HG03045 (cell line): Measurements from ENCODE around the gene DLGAP3.
"Not testable (repeated sequence)": the region's sequence is repeated elsewhere in the genome, so short reads cannot be mapped to it uniquely, and the experiment has no call there.

Experiments
- ATAC-seq: cut with Tn5 transposase; IDR thresholded peaks from one replicate; pipeline ENCODE4 v1.9.1; 2021; ENCODE audit warnings: mild to moderate bottlenecking, moderate library complexity; ENCODE audit not compliant: unreplicated experiment

DLGAP3 gene

GRCh38 chr1:34929497-34929852 lies at the start of gene DLGAP3:
Gene DLGAP3, minus strand, starts transcription at chr1:34929650. Its CDS starts 24,267 bp downstream, at chr1:34905383.
- ATAC-seq: no peak

GRCh38 chr1:34978921-34979320 lies 49.5 kb upstream of the DLGAP3 start:
- no peak for ATAC-seq

GRCh38 chr1:34977858-34978257 lies 48.4 kb upstream of the DLGAP3 start:
- no peak for ATAC-seq

- ATAC-seq: no peak
Observed at GRCh38 chr1:34977210-34977471, 47.7 kb upstream of the DLGAP3 start.

GRCh38 chr1:34976384-34977209 lies 47.1 kb upstream of the DLGAP3 start:
- ATAC-seq: no peak

GRCh38 chr1:34975771-34976170 lies 46.3 kb upstream of the DLGAP3 start:
- no peak for ATAC-seq

GRCh38 chr1:34975338-34975737 lies 45.9 kb upstream of the DLGAP3 start:
- no peak for ATAC-seq

- ATAC-seq: no peak
Observed at GRCh38 chr1:34974626-34975025, 45.2 kb upstream of the DLGAP3 start.

- no peak for ATAC-seq
Observed at GRCh38 chr1:34973326-34973725, 43.9 kb upstream of the DLGAP3 start.

GRCh38 chr1:34970829-34971228 lies 41.4 kb upstream of the DLGAP3 start:
- ATAC-seq: no peak

- ATAC-seq: no peak
Observed at GRCh38 chr1:34970220-34970735, 40.8 kb upstream of the DLGAP3 start.

GRCh38 chr1:34968297-34968696 lies 38.8 kb upstream of the DLGAP3 start:
- ATAC-seq: not testable (repeated sequence)

- ATAC-seq: not testable (repeated sequence)
Observed at GRCh38 chr1:34967672-34968071, 38.2 kb upstream of the DLGAP3 start.

GRCh38 chr1:34965597-34965996 lies 36.1 kb upstream of the DLGAP3 start:
- no peak for ATAC-seq

- no peak for ATAC-seq
Observed at GRCh38 chr1:34950428-34950827, 21.0 kb upstream of the DLGAP3 start.

- not testable (repeated sequence) for ATAC-seq
Observed at GRCh38 chr1:34948739-34949138, 19.3 kb upstream of the DLGAP3 start.

GRCh38 chr1:34947641-34948314 lies 18.3 kb upstream of the DLGAP3 start:
- not testable (repeated sequence) for ATAC-seq

GRCh38 chr1:34946211-34946610 lies 16.8 kb upstream of the DLGAP3 start:
- no peak for ATAC-seq

GRCh38 chr1:34941798-34942197 lies 12.3 kb upstream of the DLGAP3 start:
- not testable (repeated sequence) for ATAC-seq

GRCh38 chr1:34930702-34931071 lies 1.2 kb upstream of the DLGAP3 start:
- ATAC-seq: no peak

GRCh38 chr1:34929853-34930701 lies 627 bp upstream of the DLGAP3 start:
- no peak for ATAC-seq
